GM12801 (cell line): ENCODE data around the gene SDK1.

Experiments used
- TF ChIP-seq, protein P1 (sequence below): IDR thresholded peaks from one replicate; pipeline ENCODE4 v1.5.1; 2011; ENCODE audit warnings: control low read depth; ENCODE audit not compliant: insufficient read length; ENCODE audit errors: extremely low read depth

The SDK1 gene

GRCh38 chr7:4207011-4207410 lies 906.0 kb downstream of the SDK1 start:
- TF ChIP-seq, protein P1, sequence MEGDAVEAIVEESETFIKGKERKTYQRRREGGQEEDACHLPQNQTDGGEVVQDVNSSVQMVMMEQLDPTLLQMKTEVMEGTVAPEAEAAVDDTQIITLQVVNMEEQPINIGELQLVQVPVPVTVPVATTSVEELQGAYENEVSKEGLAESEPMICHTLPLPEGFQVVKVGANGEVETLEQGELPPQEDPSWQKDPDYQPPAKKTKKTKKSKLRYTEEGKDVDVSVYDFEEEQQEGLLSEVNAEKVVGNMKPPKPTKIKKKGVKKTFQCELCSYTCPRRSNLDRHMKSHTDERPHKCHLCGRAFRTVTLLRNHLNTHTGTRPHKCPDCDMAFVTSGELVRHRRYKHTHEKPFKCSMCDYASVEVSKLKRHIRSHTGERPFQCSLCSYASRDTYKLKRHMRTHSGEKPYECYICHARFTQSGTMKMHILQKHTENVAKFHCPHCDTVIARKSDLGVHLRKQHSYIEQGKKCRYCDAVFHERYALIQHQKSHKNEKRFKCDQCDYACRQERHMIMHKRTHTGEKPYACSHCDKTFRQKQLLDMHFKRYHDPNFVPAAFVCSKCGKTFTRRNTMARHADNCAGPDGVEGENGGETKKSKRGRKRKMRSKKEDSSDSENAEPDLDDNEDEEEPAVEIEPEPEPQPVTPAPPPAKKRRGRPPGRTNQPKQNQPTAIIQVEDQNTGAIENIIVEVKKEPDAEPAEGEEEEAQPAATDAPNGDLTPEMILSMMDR, result no peak

GRCh38 chr7:4208086-4208485 lies 907.0 kb downstream of the SDK1 start:
- TF ChIP-seq, protein P1, result no peak

GRCh38 chr7:4208586-4208985 lies 907.5 kb downstream of the SDK1 start:
- TF ChIP-seq, protein P1, result no peak

DNA sequence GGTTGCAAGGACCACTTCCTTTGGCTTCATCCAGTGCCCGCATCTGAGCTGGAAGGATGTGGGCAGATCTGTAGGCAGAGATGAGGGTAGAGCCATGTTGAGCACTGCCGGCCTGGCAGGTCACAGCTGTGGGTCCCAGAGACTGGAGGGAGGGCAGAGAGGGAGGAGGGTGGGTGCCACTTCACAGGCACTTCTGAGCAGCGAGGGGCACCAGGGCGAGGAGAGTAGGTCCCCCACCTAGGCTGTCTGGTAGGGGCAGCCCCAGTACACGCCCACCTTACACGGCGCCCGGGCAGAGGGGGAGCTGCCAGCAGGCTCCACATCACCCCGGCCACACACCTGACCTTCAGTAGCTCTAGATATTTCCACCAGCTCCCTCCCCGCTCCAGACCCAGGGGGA lies 908.1 kb downstream of the SDK1 start:
- TF ChIP-seq, protein P1, result no peak

DNA sequence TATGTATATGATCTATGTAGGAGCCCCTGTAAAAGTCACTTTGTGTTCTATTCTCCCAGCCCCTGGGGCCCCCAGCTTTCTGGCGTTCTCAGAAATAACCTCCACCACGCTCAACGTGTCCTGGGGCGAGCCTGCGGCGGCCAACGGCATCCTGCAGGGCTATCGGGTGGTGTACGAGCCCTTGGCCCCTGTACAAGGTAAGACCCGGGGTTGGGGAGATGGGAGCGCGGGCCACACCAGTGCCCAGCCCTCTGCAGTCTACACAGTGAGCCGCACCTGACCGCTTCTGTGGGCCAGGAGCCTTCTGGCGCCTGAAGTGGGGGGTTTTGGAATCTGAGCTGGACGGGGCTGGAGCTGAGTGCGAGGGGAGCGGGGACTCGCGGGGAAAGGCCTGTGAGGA lies 908.9 kb downstream of the SDK1 start:
- TF ChIP-seq, protein P1, result no peak

DNA sequence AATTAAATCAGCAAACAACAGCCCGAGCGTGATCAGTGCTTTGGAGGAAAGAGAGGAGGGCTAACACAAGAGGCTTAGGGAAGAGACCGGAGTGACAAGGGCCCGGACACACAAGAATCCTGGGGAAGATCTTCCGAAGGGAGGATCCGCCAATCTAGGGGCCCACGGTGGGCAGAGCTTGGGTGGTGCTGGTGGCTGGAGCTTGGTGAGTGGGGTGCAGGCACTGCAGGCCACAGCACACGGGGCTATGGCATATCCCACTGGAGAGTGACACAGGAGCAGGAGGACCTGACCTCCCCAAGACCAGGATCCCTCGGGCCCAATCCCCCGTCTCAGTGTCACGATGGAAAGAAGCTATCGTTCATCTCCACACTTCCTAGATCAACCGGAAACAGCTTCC lies 909.8 kb downstream of the SDK1 start:
- TF ChIP-seq, protein P1, result no peak

DNA sequence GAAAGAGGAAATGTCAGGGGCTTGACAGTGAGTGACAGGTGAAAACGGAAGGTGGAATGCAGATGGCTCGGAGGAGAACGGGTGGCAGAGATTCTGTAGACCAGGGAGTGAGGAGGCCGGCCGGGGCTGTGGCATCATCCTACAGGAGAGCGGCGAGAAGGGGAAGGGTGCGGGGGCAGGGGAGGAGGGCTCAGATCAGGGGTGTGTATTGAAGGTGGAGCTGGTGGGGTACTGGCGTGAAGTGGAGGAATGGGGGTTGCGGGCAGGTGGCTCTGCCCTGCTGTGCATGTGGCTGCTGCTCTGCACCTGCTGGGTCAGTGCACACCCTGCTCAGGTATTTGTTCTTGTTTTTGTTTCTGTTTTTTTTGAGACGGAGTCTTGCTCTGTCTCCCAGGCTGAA lies 910.2 kb downstream of the SDK1 start:
- TF ChIP-seq, protein P1, result no peak

GRCh38 chr7:4212376-4212775 lies 911.3 kb downstream of the SDK1 start:
- TF ChIP-seq, protein P1, result no peak
